B cell (primary cell): ENCODE measurements around the gene TFAP2A. TPM values are rescaled to one million over a fixed set of nuclear protein-coding genes. Genes with fewer than 3 reads are reported as not detected.

Source experiments
- ATAC-seq: fragments of 200-7000 bp; cut with Tn5 transposase; one replicate; pipeline ENCODE4 v1.10.0; 2021; ENCODE audit warnings: low read depth, mild to moderate bottlenecking, moderate number of reproducible peaks, moderate library complexity
- CTCF ChIA-PET: fragments of 350-600 bp; sonication (Branson Sonifier 250); formaldehyde crosslinking; loops from one replicate; lab custom pipeline; 2021; ENCODE audit warnings: antibody characterized with exemption, inconsistent platforms; lab: Charles Lee
- POLR2A ChIA-PET: fragments of 350-600 bp; sonication (Branson Sonifier 250); formaldehyde crosslinking; loops from one replicate; lab custom pipeline; 2021; ENCODE audit warnings: antibody characterized with exemption; lab: Charles Lee
- DNase-seq: peaks from one replicate; pipeline ENCODE4 v3.0.0; 2013
- H2AFZ ChIP-seq: 2 replicates; pipeline ENCODE4 v1.6.1; 2012; ENCODE audit warnings: mild to moderate bottlenecking, low read depth, low read length; ENCODE audit not compliant: insufficient read depth, poor library complexity, severe bottlenecking
- H3K27ac ChIP-seq, 2 donors: 1 replicate in 1 of 2; 2 replicates in 1 of 2; pipeline ENCODE4 v1.5.1; 2012 to 2013; ENCODE audit warnings: low read length in 2 of 2, mild to moderate bottlenecking in 2 of 2, moderate library complexity in 1 of 2
- H3K27me3 ChIP-seq, 4 experiments: fragments of 200-600 bp in 1 of 4; sonication (generic) in 1 of 4; replicated peaks in 1 of 4; 1 replicate in 2 of 4; 2 replicates in 2 of 4; pipeline versions ENCODE4 v1.6.1 to v1.7.0; 2013 to 2016; ENCODE audit warnings: low read length in 3 of 4, mild to moderate bottlenecking in 2 of 4, mixed read lengths in 1 of 4, moderate library complexity in 1 of 4; ENCODE audit not compliant: insufficient read depth in 4 of 4, control insufficient read depth in 3 of 4; ENCODE audit errors: control extremely low read depth in 1 of 4
- H3K36me3 ChIP-seq, 2 experiments: replicated peaks in 1 of 2; 1 replicate in 1 of 2; 2 replicates in 1 of 2; pipeline versions ENCODE4 v1.6.1 to v1.7.1; 2013; ENCODE audit warnings: low read length in 1 of 2; ENCODE audit not compliant: insufficient read depth in 2 of 2, control insufficient read depth in 1 of 2; ENCODE audit errors: control extremely low read depth in 1 of 2, extremely low read depth in 1 of 2
- H3K4me1 ChIP-seq, 2 donors: fragments of 200-600 bp in 1 of 2; sonication (generic) in 1 of 2; 1 replicate in 1 of 2; 2 replicates in 1 of 2; pipeline versions ENCODE4 v1.5.1 to v1.6.1; 2013 to 2017; ENCODE audit warnings: low read length in 2 of 2; ENCODE audit not compliant: control insufficient read depth in 2 of 2, insufficient read depth in 2 of 2
- H3K4me2 ChIP-seq: replicated peaks from 2 replicates; pipeline ENCODE3; 2012; ENCODE audit warnings: mild to moderate bottlenecking, low read depth, low read length; ENCODE audit not compliant: poor library complexity, severe bottlenecking
- H3K4me3 ChIP-seq, 5 experiments: fragments of 200-600 bp in 1 of 5; sonication (generic) in 1 of 5; 1 replicate in 3 of 5; 2 replicates in 2 of 5; pipeline versions ENCODE4 v1.5.1 to v1.7.0; 2011 to 2016; ENCODE audit warnings: low read length in 4 of 5, mild to moderate bottlenecking in 4 of 5, low read depth in 2 of 5, control low read depth in 1 of 5, moderate library complexity in 1 of 5; ENCODE audit not compliant: insufficient read depth in 1 of 5; ENCODE audit errors: control extremely low read depth in 1 of 5, extremely low read depth in 1 of 5
- H3K79me2 ChIP-seq: fragments of 200-600 bp; sonication (generic); one replicate; pipeline ENCODE4 v1.6.0; 2016; ENCODE audit warnings: low read length; ENCODE audit not compliant: control insufficient read depth, insufficient read depth
- H3K9ac ChIP-seq: fragments of 200-600 bp; sonication (generic); 2 replicates; pipeline ENCODE4 v1.6.1; 2017; ENCODE audit warnings: mild to moderate bottlenecking, low read length, moderate library complexity
- H3K9me3 ChIP-seq, 3 donors: one replicate each; pipeline versions ENCODE4 v1.6.1 to v1.7.1; 2013; ENCODE audit warnings: low read length in 2 of 3; ENCODE audit not compliant: control insufficient read depth in 2 of 3, insufficient read depth in 1 of 3; ENCODE audit errors: control extremely low read depth in 1 of 3
- H4K20me1 ChIP-seq: 2 replicates; pipeline ENCODE4 v1.6.0; 2012; ENCODE audit warnings: mild to moderate bottlenecking, low read length; ENCODE audit not compliant: insufficient read depth, control insufficient read depth, poor library complexity, severe bottlenecking
- H3K27ac Mint-ChIP-seq: one replicate; pipeline ENCODE4 v1.8.0; 2021; ENCODE audit warnings: mixed read lengths
- H3K27me3 Mint-ChIP-seq: one replicate; pipeline ENCODE4 v1.8.0; 2021; ENCODE audit warnings: mixed read lengths
- H3K4me1 Mint-ChIP-seq: one replicate; pipeline ENCODE4 v1.8.0; 2021; ENCODE audit warnings: mixed read lengths
- H3K4me3 Mint-ChIP-seq: one replicate; pipeline ENCODE4 v1.8.0; 2021; ENCODE audit warnings: mixed read lengths
- H3K9me3 Mint-ChIP-seq: one replicate; pipeline ENCODE4 v1.8.0; 2022; ENCODE audit warnings: mixed read lengths; ENCODE audit not compliant: insufficient read depth
- EZH2 ChIP-seq: IDR thresholded peaks from 2 replicates; pipeline ENCODE4 v1.6.1; 2012; ENCODE audit warnings: borderline replicate concordance, low read depth, mild to moderate bottlenecking, moderate library complexity, low read length; ENCODE audit not compliant: insufficient read depth, poor library complexity, severe bottlenecking
- WGBS: methylation state at CpG from one replicate; pipeline ENCODE4 v1.1.5; 2013; ENCODE audit warnings: missing lambda C conversion rate; ENCODE audit not compliant: insufficient coverage; 5-methylcytosine and 5-hydroxymethylcytosine counted together
- intact Hi-C: fragments of 100-400 bp; cut with micrococcal nuclease; formaldehyde crosslinking; loops from one replicate; pipeline ENCODE4 v1.10.0; 2022
- polyA plus RNA-seq: library from polyadenylated mRNA; depleted of rRNA; stranded (reverse); fragments of >200 nt; gene quantifications from 2 replicates; pipeline ENCODE4 v1.2.3, GENCODE V29; 2012
- total RNA-seq, 2 donors: library from RNA; stranded (reverse); fragments of 120-200 nt in 1 of 2; gene quantifications; 1 replicate in 1 of 2; 2 replicates in 1 of 2; pipeline versions ENCODE4 v1.2.3 to v1.2.4, GENCODE V29; 2013 to 2022
- TF ChIP-seq, protein P1 (sequence below): fragments of 200-600 bp; IDR thresholded peaks from one replicate; pipeline ENCODE4 v1.8.0; 2022; ENCODE audit warnings: antibody characterized with exemption, mild to moderate bottlenecking

The TFAP2A gene
- total and polyA plus RNA-seq, 2 donors (not counting 1 experiment from before 2014, with no cell fraction given) = not detected

- Histone ChIP-seq H3K79me2 (no peaks in the 10 kb centered on the region), H3K9me3 (peaks cover 7 to 51% (median 34%) of the 10 kb centered on the region in 3 donors), H3K4me1 (peaks cover 29 to 34% of the 10 kb centered on the region in 2 donors), H3K4me2 (no peak overlapping the region), H3K27ac (no peak overlapping the region), H2AFZ (no peak overlapping the region), H4K20me1 (no peaks in the 10 kb centered on the region), H3K9ac (no peak overlapping the region), H3K27me3 (peaks cover 0 to 75% (median 68%) of the 10 kb centered on the region in 4 experiments), H3K36me3 (no peaks in the 10 kb centered on the region), H3K4me3 (no peak overlapping the region)
- Mint-ChIP-seq H3K4me3 (peak overlapping the region; percentile 72), H3K27ac (peak overlapping the region; percentile 37), H3K9me3 (peaks cover 17% of the 10 kb centered on the region), H3K4me1 (peaks cover 27% of the 10 kb centered on the region), H3K27me3 (peaks cover 85% of the 10 kb centered on the region)
- ChIA-PET CTCF (interaction anchor here (0.9 kb wide), 1 partner anchor 14 kb away, joined by 3 read pairs; no protein-coding TSS in a partner anchor), POLR2A (no interaction called here)
- DNase-seq (peak; percentile 41), ATAC-seq (no peak)
- 16% methylated on average over 17 of the region's 36 CpGs for WGBS
- TF ChIP-seq, protein P1, sequence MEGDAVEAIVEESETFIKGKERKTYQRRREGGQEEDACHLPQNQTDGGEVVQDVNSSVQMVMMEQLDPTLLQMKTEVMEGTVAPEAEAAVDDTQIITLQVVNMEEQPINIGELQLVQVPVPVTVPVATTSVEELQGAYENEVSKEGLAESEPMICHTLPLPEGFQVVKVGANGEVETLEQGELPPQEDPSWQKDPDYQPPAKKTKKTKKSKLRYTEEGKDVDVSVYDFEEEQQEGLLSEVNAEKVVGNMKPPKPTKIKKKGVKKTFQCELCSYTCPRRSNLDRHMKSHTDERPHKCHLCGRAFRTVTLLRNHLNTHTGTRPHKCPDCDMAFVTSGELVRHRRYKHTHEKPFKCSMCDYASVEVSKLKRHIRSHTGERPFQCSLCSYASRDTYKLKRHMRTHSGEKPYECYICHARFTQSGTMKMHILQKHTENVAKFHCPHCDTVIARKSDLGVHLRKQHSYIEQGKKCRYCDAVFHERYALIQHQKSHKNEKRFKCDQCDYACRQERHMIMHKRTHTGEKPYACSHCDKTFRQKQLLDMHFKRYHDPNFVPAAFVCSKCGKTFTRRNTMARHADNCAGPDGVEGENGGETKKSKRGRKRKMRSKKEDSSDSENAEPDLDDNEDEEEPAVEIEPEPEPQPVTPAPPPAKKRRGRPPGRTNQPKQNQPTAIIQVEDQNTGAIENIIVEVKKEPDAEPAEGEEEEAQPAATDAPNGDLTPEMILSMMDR = no peak
- no peak for TF ChIP-seq EZH2
- intact Hi-C loops = loop anchor here (2.0 kb wide), 1 partner anchor 16 kb away; no protein-coding TSS in a partner anchor
Measured at GRCh38 chr6:10410207-10411050, 4.4 kb downstream of the TFAP2A start.

- no peak for ATAC-seq
- POLR2A ChIA-PET = no interaction called here
- H3K79me2 ChIP-seq = no peaks in the 10 kb centered on the region
- no peak overlapping the region for H2AFZ ChIP-seq
- Mint-ChIP-seq H3K9me3 (peaks cover 15% of the 10 kb centered on the region), H3K27me3 (peaks cover 82% of the 10 kb centered on the region), H3K4me3 (peak overlapping the region; percentile 37), H3K27ac (peak overlapping the region; percentile 70), H3K4me1 (peaks cover 25% of the 10 kb centered on the region)
- H3K9ac ChIP-seq = no peak overlapping the region
- peaks cover 29 to 31% of the 10 kb centered on the region in 2 donors for H3K4me1 ChIP-seq
- no peak overlapping the region for H3K4me3 ChIP-seq
- H3K27ac ChIP-seq = no peak overlapping the region
- H3K4me2 ChIP-seq = no peak overlapping the region
- H4K20me1 ChIP-seq = no peaks in the 10 kb centered on the region
- H3K9me3 ChIP-seq = peaks cover 7 to 49% (median 39%) of the 10 kb centered on the region in 3 donors
- CTCF ChIA-PET = interaction anchor here (0.9 kb wide), 1 partner anchor 13 kb away, joined by 3 read pairs; no protein-coding TSS in a partner anchor
- TF ChIP-seq, protein P1 = no peak
- TF ChIP-seq EZH2 = no peak
- WGBS = 19% methylated on average over 27 of the region's 30 CpGs
- peaks cover 0 to 72% (median 64%) of the 10 kb centered on the region in 4 experiments for H3K27me3 ChIP-seq
- DNase-seq = no peak
- no peaks in the 10 kb centered on the region for H3K36me3 ChIP-seq
- intact Hi-C loops = loop anchor here (2.0 to 5.0 kb wide), 2 partner anchors 15 to 478 kb away; partner anchors contain the start of gene SYCP2L
Measured at GRCh38 chr6:10409731-10410206, 5.1 kb downstream of the TFAP2A start.
